HG03520 (cell line): ENCODE data around the gene HES4.
"Not testable (repeated sequence)": the region's sequence is repeated elsewhere in the genome, so short reads cannot be mapped to it uniquely, and the experiment has no call there.

Experiments used
- ATAC-seq: cut with Tn5 transposase; IDR thresholded peaks from one replicate; pipeline ENCODE4 v1.9.1; 2021; ENCODE audit warnings: mild to moderate bottlenecking, moderate library complexity; ENCODE audit not compliant: unreplicated experiment

Gene HES4

GRCh38 chr1:1019122-1019999 lies 19.5 kb upstream of the HES4 start:
- peak; percentile 64 for ATAC-seq

GRCh38 chr1:1018321-1018685 lies 18.4 kb upstream of the HES4 start:
- not testable (repeated sequence) for ATAC-seq

- not testable (repeated sequence) for ATAC-seq
Measured at GRCh38 chr1:1017397-1018320, 17.8 kb upstream of the HES4 start.

- no peak for ATAC-seq
Measured at GRCh38 chr1:1014799-1015681, 15.1 kb upstream of the HES4 start.

GRCh38 chr1:1013922-1014648 lies 14.2 kb upstream of the HES4 start:
- ATAC-seq, result no peak

- ATAC-seq, result peak; percentile 78
Measured at GRCh38 chr1:1013105-1013921, 13.4 kb upstream of the HES4 start, which contains the start of gene ISG15. Gene ISG15 (plus strand): TSS chr1:1013497. CDS start chr1:1013574, 77 bp downstream.

- ATAC-seq, result not testable (repeated sequence)
Measured at GRCh38 chr1:1012736-1013104, 12.8 kb upstream of the HES4 start.

- no peak for ATAC-seq
Measured at GRCh38 chr1:1011396-1011949, 11.6 kb upstream of the HES4 start.

- ATAC-seq, result not testable (repeated sequence)
Measured at GRCh38 chr1:1010131-1010530, 10.2 kb upstream of the HES4 start.

GRCh38 chr1:1006305-1007159 lies 6.6 kb upstream of the HES4 start:
- ATAC-seq, result no peak

GRCh38 chr1:1005774-1006304 lies 5.9 kb upstream of the HES4 start:
- no peak for ATAC-seq

GRCh38 chr1:1004780-1005697 lies 5.1 kb upstream of the HES4 start:
- ATAC-seq, result no peak

GRCh38 chr1:1004420-1004779 lies 4.5 kb upstream of the HES4 start:
- no peak for ATAC-seq

GRCh38 chr1:1003618-1004419 lies 3.9 kb upstream of the HES4 start:
- ATAC-seq, result no peak

- no peak for ATAC-seq
Measured at GRCh38 chr1:1001057-1001783, 1.3 kb upstream of the HES4 start.
